ENCODE data around the gene ARL3.

The ARL3 gene

DNA sequence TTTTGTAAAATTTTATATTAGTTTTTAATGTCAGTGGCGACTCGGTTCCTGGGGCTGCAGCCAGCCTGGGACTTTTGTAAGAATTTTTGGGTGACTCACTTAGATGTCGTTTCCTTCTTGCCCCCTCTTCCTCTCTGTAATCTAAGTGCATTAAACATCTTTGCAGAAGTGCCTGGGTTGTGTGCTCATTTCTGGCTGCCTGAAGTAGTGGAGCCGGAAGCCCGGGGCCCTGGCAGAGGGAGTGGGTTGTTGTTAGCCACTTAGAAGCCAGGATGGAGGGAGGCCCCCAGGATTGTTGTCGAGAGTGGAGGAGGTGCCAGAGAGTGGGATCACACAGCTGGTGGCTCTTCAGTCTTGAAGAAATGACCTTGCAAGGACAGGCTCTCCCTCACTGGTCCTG lies 80.9 kb downstream of the ARL3 start:
- DNase-seq, result no peak

DNA sequence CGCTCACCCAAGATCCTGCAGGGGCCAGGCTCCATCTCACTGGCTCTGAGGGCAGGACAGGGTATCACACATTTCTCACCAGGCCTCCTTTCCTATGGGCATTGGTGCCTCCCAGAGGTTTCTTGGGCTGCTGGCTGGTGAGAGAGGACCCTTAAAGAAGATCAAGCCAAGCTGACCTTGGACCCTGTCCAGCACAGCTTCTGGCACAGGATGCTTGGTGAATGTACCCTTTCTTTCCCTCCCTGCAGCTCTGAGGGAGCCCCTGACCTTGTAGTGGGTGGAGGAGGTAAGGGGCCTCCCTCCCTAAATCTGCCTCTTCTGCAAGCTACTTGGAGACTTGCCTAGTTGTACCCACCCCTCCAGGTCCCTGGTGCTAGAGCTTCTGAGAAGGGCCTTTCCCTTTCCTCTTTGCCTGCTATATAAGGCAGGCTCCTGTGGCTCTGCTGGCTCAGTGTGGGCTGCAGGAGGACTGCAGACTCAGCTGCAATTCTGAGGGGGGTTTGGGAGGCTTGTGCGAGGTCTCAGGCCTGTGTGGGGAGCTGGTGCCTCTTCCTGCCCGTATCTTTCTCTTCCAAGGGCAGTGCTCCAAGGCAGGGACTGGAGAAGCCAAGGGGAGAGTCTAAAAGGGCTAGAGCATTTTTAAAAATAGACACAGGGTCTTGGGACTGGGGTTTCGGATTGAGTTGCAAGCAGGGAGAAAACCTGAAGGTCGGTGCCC lies 81.6 kb downstream of the ARL3 start:
- DNase-seq, result no peak

DNA sequence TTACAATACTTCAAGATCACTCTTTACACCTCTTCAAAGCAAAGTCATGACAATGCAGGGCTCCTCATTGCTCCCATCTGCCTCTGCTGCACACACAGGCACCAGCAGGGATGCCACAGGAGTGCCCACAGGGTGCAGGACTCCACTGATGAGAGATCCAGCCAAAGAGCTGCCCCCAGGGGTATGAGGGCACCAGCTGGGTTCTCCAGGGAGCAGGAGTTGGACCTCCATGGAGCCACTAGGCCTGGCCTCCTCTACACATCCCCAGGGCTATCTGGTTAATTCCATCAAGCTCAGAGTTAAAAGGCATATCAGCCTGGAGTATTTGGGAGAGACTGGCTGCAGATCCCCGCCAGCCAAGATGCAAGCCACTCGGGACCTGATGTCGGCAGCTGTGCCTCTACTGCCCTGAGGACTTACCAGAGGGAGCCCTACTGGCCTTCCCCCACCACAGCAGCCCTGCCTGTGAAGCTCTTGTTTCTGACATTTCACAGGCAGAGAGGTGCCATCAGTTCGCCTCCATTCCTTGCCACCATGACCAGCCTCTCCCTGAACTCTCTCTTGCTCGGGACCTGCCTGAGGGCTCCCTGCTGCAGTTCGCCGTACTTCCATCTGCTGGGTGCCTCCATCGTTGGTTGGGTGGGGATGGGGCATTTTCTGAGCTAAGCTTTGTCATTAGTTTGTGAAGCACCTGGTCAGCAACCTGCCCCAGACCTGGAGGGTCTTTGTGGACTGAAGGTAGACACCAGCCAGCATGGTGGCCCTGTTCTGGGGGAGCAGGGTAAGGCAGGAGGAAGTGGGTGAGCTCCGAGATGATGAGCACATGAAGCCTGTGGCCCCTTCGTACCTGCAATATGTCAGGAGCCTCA lies 82.4 kb downstream of the ARL3 start:
- no peak for DNase-seq

DNA sequence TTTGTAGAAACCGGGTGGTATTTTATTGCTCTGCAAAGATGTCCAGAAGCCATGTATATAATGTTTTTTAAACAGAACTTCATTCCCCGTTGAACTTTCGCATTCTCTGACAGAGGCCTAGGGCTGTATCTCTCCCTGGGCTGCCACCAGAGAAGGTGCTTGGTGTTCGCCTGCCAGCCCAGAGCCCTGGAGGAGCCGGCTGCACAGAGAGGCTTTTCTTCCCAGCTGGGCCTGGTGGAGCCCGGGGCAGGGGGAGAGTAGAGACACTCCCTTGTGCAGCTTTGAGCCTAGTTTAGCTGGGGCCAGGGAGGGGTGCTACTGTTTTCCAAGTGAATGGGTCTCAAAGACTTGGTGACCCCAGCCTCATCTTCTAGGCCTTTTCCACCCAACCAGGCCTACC lies 83.5 kb downstream of the ARL3 start:
- no peak for DNase-seq

DNA sequence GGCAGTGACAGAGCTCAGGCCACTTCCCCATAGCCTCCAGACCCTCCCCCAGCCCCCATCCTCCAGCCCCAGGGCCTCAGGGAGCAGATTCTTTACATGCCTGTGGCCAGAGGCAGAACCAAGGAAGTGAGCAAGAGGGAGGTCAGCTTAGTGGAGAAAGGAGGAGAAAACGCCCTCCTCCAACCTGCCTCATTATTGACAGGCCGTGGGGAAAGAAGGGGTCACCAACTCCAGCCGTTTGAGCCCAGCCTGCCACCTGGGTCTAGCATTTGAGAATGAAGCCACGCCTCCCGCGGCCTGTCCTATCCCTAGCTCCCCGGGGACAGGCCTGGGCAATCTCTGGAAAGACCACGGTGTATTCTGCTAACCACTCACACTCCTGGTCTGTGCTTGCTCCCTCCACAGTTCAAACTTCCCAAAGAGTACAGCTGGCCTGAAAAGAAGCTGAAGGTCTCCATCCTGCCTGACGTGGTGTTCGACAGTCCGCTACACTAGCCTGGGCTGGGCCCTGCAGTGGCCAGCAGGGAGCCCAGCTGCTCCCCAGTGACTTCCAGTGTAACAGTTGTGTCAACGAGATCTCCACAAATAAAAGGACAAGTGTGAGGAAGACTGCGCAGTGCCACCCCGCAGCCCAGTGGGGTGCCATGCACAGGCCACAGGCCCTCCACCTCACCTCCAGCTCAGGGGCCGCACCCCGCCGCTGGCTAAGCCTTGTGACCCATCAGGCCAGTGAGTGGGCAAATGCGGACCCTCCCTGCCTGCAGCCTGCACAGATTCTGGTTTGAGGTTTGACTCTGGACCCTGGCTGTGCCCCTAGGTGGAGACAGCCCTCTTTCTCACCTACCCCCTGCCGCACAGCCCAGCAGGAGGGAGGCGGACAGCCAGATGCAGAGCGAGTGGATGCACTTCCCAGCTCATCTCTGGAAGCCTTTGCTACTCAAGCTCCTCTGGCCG lies 84.3 kb downstream of the ARL3 start:
- DNase-seq, result no peak

DNA sequence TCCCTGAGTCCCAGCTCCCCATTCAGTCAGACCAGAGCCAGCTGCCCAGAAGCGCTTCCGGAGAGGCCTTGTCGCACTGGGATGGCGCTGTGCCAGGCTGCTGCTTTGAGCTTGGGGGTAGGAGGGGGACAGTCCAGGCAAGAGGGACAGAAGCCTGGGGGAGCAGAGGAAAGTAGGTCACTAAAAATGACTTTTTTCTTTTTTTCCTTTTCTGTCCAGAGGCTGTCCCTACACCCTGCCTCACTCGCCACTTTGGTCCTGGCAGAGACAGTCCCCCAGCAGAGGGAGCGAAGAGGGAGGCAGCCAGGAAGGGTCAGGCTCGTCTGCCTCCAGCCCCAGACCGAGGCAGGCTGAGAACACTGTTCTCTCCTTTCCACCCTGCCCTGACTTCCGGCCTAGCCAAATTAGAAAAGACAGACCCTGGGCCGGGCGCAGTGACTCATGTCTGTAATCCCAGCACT lies 85.7 kb downstream of the ARL3 start:
- no peak for DNase-seq

DNA sequence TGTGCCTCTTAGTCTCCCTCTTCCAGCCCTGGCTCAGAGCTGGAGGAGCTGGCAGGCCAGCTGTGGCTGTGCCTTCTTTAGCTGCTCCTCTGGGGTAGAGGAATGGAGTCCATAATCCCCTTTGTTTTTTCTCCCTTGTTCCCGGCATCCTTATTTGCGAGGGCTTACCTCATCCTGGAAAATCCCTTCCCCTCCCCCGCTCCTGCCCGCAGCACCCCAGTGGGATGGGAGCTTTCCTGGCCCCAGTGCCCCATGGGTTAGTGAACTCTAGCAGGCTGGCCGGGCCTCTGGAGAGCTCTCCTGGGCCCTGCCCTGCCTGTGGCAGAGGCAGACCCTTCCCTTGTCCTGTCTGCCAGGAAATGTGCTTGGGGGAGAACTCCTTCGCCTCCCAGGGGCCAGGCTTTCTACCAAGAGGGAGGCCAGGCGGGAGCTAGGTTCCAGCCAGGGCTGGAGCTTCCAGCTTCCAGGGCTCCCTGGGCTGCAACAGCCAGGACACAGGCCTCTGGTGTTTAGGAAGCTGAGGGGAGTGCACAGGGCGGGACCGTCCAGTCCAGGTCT lies 86.4 kb downstream of the ARL3 start:
- no peak for DNase-seq

DNA sequence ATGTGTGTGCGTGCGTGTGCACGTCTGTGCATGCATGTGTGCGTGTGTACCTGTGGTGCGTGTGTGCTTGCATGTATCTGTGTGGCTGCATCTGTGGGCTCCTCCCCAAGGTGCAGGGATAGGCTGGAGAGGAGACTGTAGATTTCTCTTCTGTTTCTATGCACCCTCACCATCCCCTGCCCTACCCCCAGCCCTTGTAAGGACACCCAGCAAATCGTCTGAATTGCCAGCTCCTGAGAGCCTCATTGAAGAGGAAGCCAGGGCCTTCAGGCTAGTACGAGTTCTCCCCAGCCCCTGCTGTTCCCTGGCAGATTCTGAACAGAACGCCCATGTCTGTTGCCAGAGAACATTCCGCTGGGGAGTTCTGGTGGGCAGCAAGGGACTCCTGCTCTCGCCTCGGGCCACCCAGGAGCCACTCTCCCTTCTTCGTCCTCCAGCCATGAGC lies 86.9 kb downstream of the ARL3 start:
- DNase-seq, result no peak

DNA sequence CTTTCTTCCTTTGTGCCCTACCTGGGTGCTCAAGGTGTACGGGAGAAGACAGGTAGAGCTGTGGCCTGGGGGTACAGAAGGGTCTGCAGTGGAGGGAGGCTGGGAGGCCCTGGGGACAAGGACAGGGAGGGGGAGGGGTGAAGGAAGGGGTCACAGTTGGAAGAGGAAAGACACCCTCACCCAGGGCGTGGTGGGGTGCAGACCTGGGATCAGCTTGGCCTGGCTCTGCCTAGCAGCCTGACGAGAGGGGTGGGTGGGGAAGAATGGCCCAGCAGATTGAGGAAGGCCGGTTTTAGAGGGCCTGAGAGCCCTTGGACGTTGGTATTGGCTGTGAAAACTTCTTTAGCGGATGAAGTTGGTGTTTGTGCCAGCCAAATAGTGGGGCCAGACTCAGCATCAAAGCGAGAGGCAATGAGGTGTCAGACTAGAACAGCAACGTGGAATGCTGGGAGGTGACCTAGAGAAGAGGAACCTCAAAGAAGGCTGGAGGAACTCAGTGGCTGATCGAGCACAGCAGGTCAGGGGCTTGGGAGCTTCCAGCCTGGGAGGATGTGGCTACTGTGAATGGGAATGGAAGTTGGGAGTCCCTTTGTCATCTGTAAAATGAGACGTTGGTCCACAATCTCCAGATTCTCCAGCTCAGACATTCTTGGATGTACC lies 88.0 kb downstream of the ARL3 start:
- DNase-seq, result no peak

DNA sequence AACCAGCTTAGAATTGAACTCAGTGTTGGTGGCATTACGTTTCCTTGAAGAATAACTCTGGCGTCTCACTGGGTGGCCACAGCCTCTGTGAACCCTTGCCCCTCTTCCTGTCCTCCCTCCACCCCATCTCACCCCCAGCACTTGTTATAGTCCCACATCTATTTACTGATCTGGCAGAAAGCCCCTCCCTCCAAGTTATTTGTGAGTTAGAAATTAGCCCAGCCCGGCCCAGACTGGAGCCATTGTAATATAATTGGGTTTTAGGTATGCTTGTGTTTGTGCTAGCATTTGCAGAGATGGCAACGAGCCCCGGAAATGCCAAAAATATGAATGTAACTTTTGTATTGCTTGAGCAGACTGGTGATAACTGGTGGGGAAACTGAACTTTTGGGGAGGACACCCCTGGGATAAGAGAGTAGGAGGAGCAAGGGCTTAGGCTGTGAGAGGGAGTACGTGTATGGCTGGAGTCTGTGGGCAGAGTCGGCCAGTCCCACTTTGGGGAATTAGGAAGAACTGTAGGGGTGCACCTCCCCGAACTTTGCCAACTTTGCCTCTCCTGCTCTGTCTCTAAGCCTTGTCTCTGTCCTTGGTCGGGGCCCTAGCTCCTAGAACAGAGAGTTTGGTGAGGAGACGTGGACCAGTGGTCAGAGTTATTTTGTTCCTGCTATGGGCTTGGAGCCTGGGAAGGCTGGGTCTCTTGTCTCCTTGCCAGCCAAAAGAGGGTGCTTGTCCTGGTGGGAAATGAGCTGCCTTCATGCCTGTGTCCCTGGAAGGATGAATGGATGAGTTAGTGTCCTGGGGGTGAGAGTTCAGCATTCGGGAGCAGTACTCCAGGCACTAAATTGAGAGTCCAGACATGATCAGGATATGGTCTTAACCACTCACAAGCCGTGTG lies 89.2 kb downstream of the ARL3 start:
- DNase-seq, result no peak

DNA sequence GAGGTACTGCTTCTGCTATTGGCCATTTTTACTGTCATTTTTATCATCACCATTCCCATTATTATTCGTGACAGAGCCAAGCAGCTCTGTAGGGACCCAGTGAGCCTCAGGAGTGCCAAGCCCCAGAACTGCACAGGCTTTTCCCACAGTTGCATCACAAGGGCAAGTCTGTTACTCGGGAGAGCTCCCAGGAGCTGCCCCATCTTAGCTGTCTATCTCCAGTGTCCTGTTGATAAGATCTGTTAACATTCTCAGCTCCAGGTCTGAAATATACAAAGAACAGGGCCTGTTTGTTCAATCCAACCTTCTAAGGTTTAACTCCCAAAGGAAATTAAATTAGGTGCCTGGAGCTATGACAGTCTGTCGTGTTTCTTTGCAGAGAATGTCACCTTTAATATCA lies 90.1 kb downstream of the ARL3 start:
- no peak for DNase-seq
